Measurements from ENCODE around the gene ATF3.
"Not testable (repeated sequence)": the region's sequence is repeated elsewhere in the genome, so short reads cannot be mapped to it uniquely, and the experiment has no call there.

ATF3 gene

DNA sequence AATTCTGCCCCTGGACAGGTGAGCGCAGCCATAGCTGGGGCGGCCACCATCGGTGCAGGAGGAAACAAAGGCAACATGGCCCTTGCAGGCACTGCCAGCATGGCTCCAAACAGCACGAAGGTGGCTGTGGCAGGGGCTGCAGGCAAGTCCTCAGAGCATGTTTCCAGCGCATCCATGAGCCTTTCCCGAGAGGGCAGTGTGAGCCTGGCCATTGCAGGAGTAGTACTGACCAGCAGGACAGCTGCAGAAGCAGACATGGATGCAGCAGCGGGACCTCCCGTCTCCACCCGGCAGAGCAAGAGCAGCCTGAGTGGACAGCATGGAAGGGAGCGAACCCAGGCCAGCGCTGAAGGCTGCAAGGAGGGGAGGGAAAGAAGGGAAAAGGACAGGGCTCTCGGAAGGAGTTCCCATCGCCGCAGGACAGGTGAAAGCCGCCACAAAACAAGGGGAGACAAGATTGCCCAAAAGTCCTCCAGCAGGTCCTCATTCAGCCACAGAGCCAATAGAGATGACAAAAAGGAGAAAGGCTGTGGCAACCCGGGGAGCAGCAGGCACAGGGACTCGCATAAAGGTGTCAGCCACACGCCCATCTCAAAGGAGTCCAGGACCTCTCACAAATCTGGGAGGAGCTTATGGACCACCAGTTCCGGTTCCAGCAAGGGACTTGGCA lies 17.4 kb downstream of the ATF3 start:
- Mint-ChIP-seq H3K4me3 (no peak overlapping the region), H3K27me3 (peaks cover 31% of the 10 kb centered on the region), H3K27ac (no peak overlapping the region), H3K4me1 (no peaks in the 10 kb centered on the region), H3K9me3 (no peaks in the 10 kb centered on the region), H3K36me3 (no peaks in the 10 kb centered on the region)
- ATAC-seq = no peak

DNA sequence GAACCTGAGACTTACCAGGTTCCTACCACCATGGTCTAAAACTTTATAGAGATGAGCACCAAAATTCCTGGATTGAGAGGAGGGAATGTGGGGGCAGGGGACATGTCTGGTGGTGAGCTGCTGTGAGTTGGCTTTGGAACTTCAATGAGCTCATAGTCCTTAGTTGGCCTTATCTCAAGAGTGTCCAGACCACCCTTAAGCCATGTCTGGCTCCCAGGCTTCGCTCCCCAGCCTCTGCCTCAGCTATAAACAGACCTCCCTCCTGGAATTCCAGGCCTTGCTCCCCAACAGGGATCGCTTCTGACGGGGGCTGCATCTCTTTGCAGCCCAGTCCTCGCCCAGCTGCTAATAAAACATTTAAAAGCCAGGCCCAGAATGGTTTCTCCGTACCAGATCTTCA lies 19.5 kb downstream of the ATF3 start:
- Mint-ChIP-seq H3K9me3 (no peaks in the 10 kb centered on the region), H3K27me3 (peaks cover 31% of the 10 kb centered on the region), H3K4me3 (no peak overlapping the region), H3K27ac (no peak overlapping the region), H3K4me1 (no peaks in the 10 kb centered on the region), H3K36me3 (no peaks in the 10 kb centered on the region)
- no peak for ATAC-seq

DNA sequence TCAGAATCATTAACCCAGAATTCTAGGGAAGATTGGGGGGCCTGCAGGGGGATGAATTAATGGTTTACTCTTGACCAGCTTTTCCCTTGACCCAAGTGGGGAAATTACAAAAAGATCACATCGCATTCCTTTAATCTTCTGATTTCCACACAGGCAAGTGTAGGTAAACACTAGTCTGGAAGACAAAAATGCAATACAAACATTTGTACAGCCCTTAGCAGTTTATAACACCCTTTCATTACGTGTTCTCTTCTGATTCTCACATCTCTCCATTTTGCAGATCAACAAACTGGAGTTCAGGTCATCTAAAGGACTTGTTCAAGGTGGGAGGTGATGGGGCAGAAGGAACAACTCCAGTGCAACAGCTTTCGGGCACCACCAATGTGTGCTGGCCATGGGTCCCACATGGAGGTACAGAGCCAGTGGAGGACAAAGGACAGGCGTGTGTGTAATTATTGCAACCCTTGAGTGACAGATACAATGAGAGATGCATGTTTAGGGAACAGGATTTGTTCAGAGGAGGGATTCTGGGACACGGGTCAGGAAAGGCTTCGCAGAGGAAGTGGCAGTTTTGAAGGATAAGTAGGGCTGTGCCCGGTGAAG lies 20.4 kb downstream of the ATF3 start:
- H3K27me3 Mint-ChIP-seq = peaks cover 28% of the 10 kb centered on the region
- no peak for ATAC-seq
- H3K36me3 Mint-ChIP-seq = no peaks in the 10 kb centered on the region
- no peak overlapping the region for H3K4me3 Mint-ChIP-seq
- H3K9me3 Mint-ChIP-seq = no peaks in the 10 kb centered on the region
- H3K27ac Mint-ChIP-seq = no peak overlapping the region
- H3K4me1 Mint-ChIP-seq = no peaks in the 10 kb centered on the region

DNA sequence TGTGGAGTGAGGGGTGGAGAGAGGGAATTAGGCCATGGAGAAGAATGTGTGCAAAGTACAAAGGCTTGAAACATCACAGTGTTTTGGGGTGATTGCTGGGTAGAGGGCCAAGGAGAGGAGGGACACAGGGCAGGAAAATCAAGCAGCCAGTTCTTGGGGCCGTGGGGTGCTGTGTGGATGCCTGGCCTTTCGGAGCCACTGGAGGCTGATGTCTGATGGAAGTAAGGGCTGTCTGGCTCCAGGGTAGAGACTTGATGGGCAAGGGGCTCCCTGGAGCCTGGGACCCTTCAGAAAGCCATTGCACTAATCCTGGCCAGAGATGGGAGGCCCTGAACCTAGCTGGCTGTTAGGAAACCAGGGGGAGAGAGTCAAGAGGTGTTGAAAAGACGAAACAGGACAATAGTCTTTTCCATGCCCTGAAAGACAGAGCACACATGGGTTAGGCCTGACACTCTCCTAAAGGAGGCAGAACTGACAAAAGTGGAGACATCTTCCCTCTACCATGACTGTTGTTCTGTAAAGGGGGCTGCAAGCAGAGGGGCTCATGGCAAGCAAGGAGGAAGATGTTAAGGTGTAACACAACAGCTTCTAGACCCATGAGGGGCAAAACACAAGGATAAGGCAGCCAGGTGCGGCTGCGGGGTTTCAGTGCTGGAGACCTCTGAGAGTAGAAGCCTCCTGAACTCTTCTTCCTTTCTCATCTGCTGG lies 21.0 kb downstream of the ATF3 start:
- no peaks in the 10 kb centered on the region for H3K9me3 Mint-ChIP-seq
- H3K4me1 Mint-ChIP-seq = peaks cover under 1% of the 10 kb centered on the region
- peaks cover 21% of the 10 kb centered on the region for H3K27me3 Mint-ChIP-seq
- ATAC-seq = no peak
- no peak overlapping the region for H3K4me3 Mint-ChIP-seq
- H3K36me3 Mint-ChIP-seq = no peaks in the 10 kb centered on the region
- H3K27ac Mint-ChIP-seq = no peak overlapping the region

DNA sequence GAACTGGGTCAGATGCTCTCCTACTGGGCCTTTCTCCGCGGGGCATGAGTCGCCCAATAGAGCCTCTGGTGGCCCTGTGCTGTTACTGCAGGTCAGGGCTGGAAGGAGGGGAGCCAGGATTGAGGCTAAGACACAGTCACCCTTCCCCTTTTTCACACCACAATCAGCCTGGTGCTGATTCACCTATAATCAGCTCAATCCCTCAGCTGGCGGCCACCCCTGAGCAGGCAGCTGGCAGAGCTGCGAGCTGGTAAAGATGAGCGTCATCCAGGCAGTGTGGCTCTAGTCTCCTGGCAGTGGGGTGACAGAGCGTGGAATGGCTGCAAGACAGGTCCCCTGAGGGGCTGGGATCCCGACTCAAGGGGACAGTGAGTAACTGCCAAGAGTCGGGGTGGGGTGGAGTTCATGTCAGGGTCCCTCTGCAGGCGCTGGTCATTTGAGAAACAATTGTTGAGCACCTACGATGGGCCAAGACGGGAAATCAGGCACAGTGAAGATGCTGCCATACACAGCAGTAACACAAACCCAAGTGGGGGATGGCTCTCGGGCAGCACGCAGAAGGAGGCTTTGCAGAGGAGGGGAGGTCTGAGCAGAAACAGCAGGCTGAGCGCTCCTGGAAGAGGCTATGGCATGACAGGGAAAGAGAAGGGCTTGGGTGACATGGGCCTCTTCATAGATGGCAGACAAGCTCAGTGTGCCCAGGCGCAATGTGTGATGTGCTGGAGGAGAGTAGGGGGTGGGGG lies 21.8 kb downstream of the ATF3 start:
- Mint-ChIP-seq H3K4me1 (peaks cover 8% of the 10 kb centered on the region), H3K27me3 (peaks cover 14% of the 10 kb centered on the region), H3K4me3 (no peak overlapping the region), H3K9me3 (no peaks in the 10 kb centered on the region), H3K27ac (no peak overlapping the region), H3K36me3 (no peaks in the 10 kb centered on the region)
- ATAC-seq = peak; percentile 94

DNA sequence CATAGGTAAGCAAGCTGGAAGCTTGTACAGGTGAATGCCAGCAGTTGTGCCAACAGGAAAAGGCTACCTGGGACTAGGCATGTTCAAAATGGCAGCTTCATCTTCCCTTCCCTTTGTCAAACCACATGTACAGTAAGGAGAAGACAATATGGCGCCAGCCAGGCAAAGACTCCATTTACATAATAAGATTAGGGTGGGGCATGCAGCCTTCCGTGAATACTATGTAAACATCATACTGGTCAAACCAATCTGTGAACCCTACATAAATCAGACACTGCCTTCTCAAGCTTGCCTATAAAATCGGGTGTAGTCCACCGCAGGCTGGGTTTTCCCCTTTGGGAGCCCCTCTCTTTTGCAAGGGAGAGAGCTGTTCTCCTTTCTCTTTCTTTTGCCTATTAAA lies 24.6 kb downstream of the ATF3 start:
- Mint-ChIP-seq H3K36me3 (no peaks in the 10 kb centered on the region), H3K27me3 (peaks cover 18% of the 10 kb centered on the region), H3K4me3 (no peak overlapping the region), H3K9me3 (no peaks in the 10 kb centered on the region), H3K4me1 (peaks cover 20% of the 10 kb centered on the region), H3K27ac (no peak overlapping the region)
- no peak for ATAC-seq

DNA sequence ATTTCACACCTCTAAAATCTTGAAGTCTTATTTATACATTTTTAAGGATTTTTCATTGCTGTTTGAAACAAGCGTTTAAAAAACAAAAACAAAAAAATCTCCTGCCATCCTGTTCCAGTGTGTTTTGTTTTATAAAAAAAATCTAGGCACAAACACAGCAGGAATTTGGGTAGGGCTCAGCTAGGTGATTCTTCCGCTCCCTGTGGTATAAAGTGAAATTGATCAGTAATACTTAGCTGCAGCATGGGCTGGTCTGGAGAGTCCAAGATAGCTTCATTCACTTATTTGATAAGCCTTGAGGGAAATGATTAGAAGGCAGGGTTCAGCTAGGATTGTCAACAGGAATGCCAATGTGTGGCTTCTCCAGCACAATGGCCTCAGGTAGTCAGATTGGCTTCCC lies 25.7 kb downstream of the ATF3 start:
- Mint-ChIP-seq H3K9me3 (no peaks in the 10 kb centered on the region), H3K4me1 (peaks cover 20% of the 10 kb centered on the region), H3K27ac (no peak overlapping the region), H3K36me3 (no peaks in the 10 kb centered on the region), H3K27me3 (peaks cover 24% of the 10 kb centered on the region), H3K4me3 (no peak overlapping the region)
- ATAC-seq = no peak

DNA sequence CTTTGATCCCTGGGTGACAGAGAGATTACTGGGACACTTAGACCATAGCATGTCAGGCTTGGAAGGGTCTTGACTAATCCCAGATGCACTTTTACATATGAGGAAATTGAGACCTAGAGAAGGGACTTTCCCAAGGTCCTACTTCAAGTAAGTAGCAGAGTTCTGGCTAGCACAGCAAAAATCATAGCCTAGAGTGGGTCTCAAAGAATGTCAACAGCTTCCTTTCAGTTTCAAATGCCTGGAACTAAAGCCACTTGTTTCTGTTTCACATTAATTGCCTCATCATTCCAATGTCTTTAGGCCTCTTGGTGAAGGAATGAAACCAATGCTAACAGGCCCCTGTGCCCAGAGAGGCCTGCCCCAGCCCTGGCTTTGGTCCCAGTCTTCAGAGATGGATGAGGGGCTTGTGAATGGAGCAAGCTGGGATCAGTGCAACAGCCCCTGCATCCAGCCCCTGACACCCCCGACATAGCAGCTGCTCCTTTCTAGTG lies 26.6 kb downstream of the ATF3 start:
- peaks cover 3% of the 10 kb centered on the region for H3K9me3 Mint-ChIP-seq
- no peaks in the 10 kb centered on the region for H3K36me3 Mint-ChIP-seq
- H3K27ac Mint-ChIP-seq = peak overlapping the region; percentile 2
- no peak overlapping the region for H3K4me3 Mint-ChIP-seq
- ATAC-seq = peak; percentile 59
- H3K27me3 Mint-ChIP-seq = peaks cover 30% of the 10 kb centered on the region
- H3K4me1 Mint-ChIP-seq = peaks cover 20% of the 10 kb centered on the region

DNA sequence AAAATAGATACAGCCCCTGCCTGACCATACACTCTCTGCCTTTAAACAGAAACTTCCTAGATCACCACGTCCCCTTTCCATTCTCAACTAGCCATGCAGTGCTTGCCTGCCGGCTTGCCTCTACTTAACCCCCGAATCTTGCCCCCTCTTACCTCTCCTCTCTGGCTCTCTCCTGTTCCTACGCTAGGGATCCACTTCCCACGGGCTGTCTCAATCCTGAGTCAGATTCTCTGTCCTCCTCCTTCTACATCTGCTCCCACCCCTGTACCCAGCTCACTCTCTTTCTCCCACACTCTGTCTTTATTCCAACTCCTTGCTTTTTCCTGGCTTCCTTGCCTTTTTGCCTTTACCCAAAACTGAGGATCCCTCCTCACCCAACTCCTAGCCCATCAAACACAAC lies 29.3 kb downstream of the ATF3 start:
- peaks cover 20% of the 10 kb centered on the region for H3K4me1 Mint-ChIP-seq
- no peak overlapping the region for H3K4me3 Mint-ChIP-seq
- no peak for ATAC-seq
- no peaks in the 10 kb centered on the region for H3K36me3 Mint-ChIP-seq
- H3K27ac Mint-ChIP-seq = no peak overlapping the region
- peaks cover 30% of the 10 kb centered on the region for H3K27me3 Mint-ChIP-seq
- peaks cover 6% of the 10 kb centered on the region for H3K9me3 Mint-ChIP-seq

DNA sequence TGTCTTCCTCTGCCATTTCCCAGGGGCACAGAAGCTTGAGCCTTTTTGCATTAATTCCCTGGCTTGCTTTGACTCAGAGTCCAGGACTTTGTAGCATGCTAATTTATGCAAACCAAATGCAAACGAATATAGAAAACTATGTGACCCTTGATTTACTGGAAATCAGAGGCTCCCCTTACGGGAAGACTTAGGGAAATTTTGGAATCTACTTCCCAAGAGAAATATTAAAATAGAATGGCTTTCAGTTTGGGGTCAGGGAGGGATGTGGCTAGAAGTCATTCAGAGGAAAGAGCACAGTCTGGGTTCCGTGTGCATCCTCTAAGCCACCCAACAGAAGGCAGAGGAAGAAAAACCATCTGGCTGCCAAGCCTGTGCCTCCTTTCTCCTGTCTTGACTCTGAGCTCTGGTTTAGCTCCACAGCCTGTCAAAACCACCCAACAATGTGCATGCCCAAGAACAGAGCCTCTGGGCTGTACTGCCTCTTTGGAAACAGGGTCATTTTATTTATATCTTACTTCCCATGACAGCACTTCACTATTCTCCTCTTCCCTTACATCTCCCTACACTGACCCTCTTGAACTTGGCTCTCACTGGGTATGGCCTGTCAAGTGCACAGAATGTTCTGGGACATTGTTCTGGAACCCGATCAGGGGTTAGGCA lies 30.1 kb downstream of the ATF3 start:
- ATAC-seq = no peak
- Mint-ChIP-seq H3K4me3 (no peak overlapping the region), H3K36me3 (no peaks in the 10 kb centered on the region), H3K4me1 (peaks cover 20% of the 10 kb centered on the region), H3K9me3 (peaks cover 6% of the 10 kb centered on the region), H3K27ac (no peak overlapping the region), H3K27me3 (peaks cover 30% of the 10 kb centered on the region)

DNA sequence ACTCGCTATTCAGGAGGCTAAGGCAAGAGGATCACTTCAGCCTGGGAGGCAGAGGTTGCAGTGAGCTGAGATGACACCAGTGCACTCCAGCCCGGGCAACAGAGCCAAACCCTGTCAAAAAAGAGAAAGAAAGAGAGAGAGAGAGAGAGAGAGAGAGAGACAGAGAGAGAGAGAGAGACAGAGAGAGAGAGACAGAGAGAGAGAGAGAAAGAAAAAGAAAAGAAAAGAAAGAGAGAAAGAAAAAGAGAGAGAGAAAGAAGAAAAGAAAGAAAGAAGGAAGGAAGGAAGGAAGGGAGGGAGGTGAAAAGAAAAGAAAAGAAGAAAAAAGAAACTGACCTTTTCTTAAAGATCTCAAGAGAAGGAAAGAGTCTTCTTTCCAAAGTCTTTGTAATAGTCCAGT lies 31.0 kb downstream of the ATF3 start:
- H3K27me3 Mint-ChIP-seq = peaks cover 30% of the 10 kb centered on the region
- not testable (repeated sequence) for ATAC-seq, H3K4me3 Mint-ChIP-seq, H3K36me3 Mint-ChIP-seq, H3K27ac Mint-ChIP-seq, H3K9me3 Mint-ChIP-seq
- H3K4me1 Mint-ChIP-seq = peaks cover 20% of the 10 kb centered on the region

DNA sequence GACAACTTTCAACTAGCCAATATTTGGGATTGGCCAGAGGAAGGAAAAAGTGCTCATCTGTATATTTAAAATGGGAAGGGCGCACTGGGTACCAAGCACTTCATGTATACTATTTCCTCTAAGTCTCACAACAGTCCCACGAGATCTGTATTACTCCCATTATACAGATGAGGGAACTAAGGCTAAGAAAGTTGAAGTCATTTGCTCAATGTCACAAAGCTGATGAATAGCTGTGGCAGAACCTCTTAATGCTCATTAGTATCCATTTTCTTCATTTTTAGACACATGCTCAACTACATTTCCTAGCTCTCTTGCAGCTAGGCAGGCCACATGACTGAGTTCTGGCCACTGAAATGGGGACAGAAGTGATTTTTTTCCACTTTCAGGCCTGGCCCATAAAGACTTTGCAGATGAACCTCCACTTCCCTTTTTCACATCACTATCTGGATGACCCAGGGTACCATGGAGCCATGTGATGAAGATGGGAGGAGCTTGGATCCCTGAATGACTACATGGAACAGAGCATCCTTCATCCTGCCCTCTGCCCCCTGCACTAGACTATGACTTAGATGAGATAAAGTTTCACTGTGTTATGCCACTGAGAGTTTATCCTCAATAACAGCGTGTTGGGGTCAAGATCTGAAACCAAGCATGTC lies 31.8 kb downstream of the ATF3 start:
- no peaks in the 10 kb centered on the region for H3K36me3 Mint-ChIP-seq
- H3K9me3 Mint-ChIP-seq = peaks cover 6% of the 10 kb centered on the region
- peaks cover 12% of the 10 kb centered on the region for H3K4me1 Mint-ChIP-seq
- H3K4me3 Mint-ChIP-seq = no peak overlapping the region
- peak; percentile 55 for ATAC-seq
- no peak overlapping the region for H3K27ac Mint-ChIP-seq
- H3K27me3 Mint-ChIP-seq = peaks cover 30% of the 10 kb centered on the region

DNA sequence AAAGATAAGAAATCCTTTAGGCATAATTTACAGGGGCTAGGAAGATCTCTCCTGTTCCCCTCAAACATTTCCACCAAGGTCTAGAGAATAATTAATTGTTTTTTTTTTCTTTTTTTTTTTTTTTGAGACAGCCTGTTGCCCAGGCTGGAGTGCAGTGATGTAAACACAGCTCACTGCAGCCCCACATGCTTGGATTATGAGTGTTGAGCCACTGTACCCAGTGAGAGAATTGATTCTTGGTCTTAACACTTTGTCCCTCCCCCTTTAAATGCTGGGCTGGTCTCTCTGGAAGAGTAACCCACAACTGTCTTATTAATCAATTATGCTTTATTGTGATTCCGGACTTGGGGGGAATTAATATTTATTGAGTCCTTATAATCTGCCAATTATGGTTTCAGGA lies 33.4 kb downstream of the ATF3 start:
- H3K4me1 Mint-ChIP-seq = no peaks in the 10 kb centered on the region
- ATAC-seq = no peak
- peaks cover 6% of the 10 kb centered on the region for H3K9me3 Mint-ChIP-seq
- no peaks in the 10 kb centered on the region for H3K36me3 Mint-ChIP-seq
- H3K27ac Mint-ChIP-seq = no peak overlapping the region
- no peak overlapping the region for H3K4me3 Mint-ChIP-seq
- peaks cover 20% of the 10 kb centered on the region for H3K27me3 Mint-ChIP-seq

DNA sequence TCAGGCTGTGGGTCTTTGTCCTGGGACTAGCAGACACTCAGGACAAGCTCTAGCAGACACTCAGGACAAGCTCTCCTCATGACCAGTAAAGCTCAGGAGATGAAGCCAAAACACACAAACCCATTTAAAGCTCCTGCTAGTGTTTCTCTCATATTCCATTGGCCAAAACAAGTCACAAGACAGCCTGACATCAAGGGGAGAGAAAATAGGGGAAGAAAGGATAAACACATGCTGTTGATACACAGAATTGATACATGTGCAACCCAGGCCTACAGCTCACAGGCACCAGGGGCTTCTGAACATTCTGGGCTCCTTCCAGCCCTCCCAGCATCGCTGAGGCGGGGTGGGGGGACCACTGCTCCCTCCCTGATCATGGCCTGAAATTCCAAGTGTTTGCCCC lies 35.3 kb downstream of the ATF3 start:
- H3K36me3 Mint-ChIP-seq = no peaks in the 10 kb centered on the region
- no peak overlapping the region for H3K4me3 Mint-ChIP-seq

More for the DNA sequence above, 35.3 kb downstream of the ATF3 start:
- ATAC-seq = no peak
- Mint-ChIP-seq H3K4me1 (no peaks in the 10 kb centered on the region), H3K9me3 (peaks cover 6% of the 10 kb centered on the region), H3K27ac (no peak overlapping the region), H3K27me3 (peaks cover 9% of the 10 kb centered on the region)
